ENCODE measurements around the gene ARHGEF4.
A peak's percentile ranks its signal among the peaks of the same experiment; 100 is the strongest.

ARHGEF4 gene

GRCh38 chr2:131014141-131014540 lies 177.4 kb downstream of the ARHGEF4 start:
- no peak for DNase-seq (ENCODE audit: low read depth in 2 of 2)

- DNase-seq (ENCODE audit: low read depth in 2 of 2), result no peak
Observed at GRCh38 chr2:131015764-131016163, 179.1 kb downstream of the ARHGEF4 start.

GRCh38 chr2:131016826-131017741 lies 180.4 kb downstream of the ARHGEF4 start:
- DNase-seq (ENCODE audit: low read depth in 2 of 2), result no peak

DNA sequence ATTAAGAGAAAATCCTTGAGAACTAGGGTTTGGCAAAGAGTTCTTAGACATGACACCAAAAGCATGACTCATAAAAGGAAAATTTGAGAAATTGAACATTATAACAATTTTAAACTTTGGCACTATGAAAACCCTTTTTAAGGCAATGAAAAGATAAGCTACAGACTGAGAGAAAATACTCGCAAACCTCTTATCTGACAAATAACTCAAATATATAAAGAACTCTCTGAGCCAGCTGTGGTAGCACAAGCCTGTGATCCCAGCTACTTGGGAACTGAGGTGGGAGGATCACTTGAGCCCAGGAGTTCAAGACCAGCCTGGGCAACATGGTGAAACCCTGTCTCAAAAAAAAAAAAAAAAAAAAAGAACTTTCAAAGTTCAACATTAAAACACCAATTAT lies 186.0 kb downstream of the ARHGEF4 start:
- no peak for DNase-seq (ENCODE audit: low read depth in 2 of 2)

- DNase-seq (ENCODE audit: low read depth in 2 of 2), result no peak
Observed at GRCh38 chr2:131023758-131024157, 187.0 kb downstream of the ARHGEF4 start.

GRCh38 chr2:131026919-131027318 lies 190.2 kb downstream of the ARHGEF4 start:
- DNase-seq (ENCODE audit: low read depth in 2 of 2), result no peak

DNA sequence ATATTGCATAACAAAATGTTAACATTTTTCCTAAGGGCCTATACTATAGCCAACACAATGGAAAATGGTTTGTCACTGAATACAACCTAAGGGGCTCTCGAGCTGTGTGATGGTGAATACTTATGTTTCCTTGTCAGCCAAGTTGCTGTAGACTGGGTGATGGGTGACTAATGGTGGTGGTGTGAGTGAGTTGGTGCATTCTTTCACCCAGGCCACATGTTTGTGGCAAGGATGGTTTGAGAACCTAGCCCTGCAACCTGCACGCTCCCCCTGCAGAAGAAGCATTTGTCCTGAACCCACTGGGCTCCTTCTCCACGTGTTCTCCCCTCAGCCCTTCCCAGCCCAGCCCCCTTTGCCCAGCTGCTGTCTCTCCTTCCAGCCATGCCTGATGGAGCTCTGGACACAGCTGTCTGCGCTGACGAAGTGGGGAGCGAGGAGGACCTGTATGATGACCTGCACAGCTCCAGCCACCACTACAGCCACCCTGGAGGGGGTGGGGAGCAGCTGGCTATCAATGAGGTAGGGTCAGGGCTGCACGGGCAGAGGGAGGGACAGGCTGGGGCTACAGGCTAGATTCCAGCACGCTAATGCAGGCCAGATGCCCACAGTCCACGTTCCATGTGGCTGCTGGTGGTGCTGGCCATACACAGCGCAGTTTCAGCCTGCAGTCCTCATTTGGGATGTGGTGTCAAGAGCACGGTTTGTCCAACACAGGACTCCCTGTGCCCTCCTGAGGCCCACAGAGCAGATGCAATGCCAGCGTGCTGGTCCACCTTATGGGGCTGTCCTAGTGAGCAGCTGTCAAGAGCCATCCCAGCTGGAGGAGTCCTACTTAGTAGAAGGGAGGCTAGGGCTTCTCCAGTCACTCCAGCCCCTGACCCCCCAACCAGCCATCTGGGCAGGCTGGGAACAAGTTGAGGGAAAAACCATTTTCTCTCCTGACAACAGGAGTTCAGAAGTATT lies 191.1 kb downstream of the ARHGEF4 start:
- no peak for DNase-seq (ENCODE audit: low read depth in 2 of 2)

GRCh38 chr2:131029812-131030211 lies 193.1 kb downstream of the ARHGEF4 start:
- no peak for DNase-seq (ENCODE audit: low read depth in 2 of 2)

GRCh38 chr2:131030478-131030971 lies 193.8 kb downstream of the ARHGEF4 start:
- DNase-seq (ENCODE audit: low read depth in 2 of 2), result no peak

DNA sequence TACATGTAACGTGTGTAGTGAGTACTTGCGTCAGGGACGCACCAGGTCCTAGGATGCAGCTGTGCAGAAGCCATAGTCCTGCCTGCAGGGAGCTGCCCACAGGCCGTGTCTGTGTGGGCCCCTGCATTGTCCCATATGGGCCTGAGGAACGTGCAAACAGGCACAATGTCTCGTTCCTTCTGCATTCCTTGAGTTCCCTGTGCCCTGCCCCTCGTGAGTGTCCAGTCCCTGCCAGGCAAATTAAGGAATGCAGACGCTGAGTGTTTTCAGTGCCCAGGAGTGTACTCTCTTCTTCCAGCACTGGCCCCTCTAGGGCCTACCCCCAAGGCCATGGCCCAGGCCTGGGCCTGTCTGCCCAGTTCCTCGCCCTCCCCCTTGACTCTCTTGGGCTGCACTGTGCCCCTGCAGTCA lies 194.7 kb downstream of the ARHGEF4 start:
- no peak for DNase-seq (ENCODE audit: low read depth in 2 of 2)

- DNase-seq (ENCODE audit: low read depth in 2 of 2), result no peak
Observed at GRCh38 chr2:131031875-131032274, 195.2 kb downstream of the ARHGEF4 start.

DNA sequence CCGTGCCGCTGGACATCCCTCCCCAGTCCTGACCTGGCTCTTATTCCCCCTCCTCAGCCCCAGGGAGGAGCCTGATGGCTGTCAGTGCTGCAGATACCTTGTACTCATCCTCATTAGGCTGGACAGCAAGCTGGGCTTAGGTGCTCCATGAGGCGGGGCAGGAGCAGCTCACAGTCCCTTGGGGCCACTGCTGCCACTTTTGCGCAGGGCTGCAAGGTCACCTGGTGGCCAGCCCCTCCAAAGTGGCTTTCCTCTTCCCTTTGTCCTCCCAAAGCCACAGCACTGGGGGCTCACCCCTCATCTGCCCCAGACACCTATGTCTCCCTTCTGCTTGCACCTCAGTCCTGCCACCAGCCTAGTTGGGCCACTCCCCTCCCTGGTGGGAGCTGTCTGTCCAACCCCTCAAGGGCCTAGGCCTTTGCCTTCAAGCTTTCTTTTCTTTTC lies 195.7 kb downstream of the ARHGEF4 start:
- no peak for DNase-seq (ENCODE audit: low read depth in 2 of 2)

- DNase-seq (ENCODE audit: low read depth in 2 of 2), result no peak
Observed at GRCh38 chr2:131033786-131034121, 197.0 kb downstream of the ARHGEF4 start.

- peak in 1 of 2 donors; percentile 17 for DNase-seq (ENCODE audit: low read depth in 2 of 2)
Observed at GRCh38 chr2:131034122-131035051, 197.7 kb downstream of the ARHGEF4 start.

- no peak for DNase-seq (ENCODE audit: low read depth in 2 of 2)
Observed at GRCh38 chr2:131035112-131035825, 198.6 kb downstream of the ARHGEF4 start.

- no peak for DNase-seq (ENCODE audit: low read depth in 2 of 2)
Observed at GRCh38 chr2:131035826-131036231, 199.1 kb downstream of the ARHGEF4 start.

GRCh38 chr2:131036269-131036668 lies 199.6 kb downstream of the ARHGEF4 start:
- DNase-seq (ENCODE audit: low read depth in 2 of 2), result no peak

DNA sequence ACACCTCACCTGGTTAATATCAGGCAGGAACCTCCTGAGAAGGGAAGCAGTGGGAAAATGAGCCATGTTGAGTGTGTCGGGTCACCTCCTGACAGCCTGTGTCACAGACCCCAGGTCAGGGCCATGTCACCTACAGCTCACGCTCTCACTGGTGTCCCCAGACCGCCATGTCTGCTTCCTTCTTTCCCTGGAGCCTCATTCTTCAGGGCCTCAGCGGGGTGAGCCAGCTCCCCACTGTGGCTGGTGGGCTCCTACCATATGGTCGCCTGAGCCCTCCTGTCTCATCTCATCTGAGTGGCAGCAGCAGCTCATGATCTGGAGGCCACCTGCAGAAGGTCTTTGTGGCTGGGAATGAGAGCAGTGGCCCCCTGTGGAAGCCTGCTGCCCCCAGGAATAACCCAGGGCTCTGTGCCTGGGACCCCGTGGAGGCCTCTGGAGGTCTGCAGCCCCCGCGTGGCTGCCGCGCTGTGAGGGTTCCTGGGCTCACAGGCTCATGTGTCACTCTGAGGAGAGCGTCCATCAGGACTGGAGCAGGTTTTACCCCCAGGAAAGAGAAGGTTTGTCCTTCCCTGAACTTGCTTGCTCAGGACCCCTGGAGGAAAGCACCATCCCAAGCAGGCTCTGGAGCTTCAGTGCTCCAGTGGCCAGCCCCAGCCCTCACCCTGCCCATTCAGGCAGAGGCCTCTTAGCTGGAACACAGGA lies 200.1 kb downstream of the ARHGEF4 start:
- DNase-seq (ENCODE audit: low read depth in 2 of 2), result no peak

DNA sequence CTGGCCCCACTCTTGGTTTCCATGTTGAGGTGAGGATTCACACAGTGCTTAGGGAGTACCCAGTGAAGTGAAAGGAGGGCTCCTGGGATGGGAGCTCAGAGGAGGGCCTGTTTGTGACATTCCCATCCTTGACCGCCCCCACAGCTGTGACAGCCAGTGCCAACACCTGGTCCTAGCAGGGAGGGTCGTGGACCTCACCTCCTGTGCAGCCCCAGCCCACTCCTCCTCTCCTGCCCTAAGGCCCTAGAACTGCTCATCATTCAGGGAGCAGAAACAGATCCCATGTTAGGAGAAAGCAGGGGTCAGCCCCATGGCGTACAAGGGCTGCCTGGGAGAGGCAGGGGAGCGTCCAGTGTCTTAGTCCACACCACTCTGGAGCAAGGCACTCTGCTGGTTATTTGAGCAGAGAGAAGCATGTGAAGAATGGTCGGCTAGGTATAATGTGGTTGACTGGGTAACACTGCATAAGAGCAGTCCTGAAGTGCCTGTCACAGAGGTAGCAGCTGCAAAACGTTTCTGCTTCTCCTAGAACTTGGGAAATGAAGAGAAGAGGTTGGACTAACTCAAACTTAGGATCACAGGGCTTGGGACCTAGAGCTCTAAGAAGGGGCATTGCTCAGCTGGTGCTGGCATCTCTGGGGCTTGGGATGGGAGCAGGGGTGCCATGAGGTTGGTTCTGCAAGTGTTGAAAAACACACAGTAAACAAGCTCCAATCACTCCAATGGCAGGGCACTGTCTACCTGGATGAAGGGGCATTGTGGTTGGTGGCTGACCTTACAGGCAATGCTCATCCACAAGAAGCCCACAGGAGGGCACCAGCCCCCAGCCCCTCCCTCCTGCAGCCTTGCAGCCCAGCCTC lies 200.9 kb downstream of the ARHGEF4 start:
- DNase-seq (ENCODE audit: low read depth in 2 of 2), result no peak
